ENCODE data around the gene OMG.

- TF ChIP-seq, protein P1, sequence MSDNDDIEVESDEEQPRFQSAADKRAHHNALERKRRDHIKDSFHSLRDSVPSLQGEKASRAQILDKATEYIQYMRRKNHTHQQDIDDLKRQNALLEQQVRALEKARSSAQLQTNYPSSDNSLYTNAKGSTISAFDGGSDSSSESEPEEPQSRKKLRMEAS (IDR thresholded peaks at IDR 0.05): no peak
- TF ChIP-seq, protein P2, sequence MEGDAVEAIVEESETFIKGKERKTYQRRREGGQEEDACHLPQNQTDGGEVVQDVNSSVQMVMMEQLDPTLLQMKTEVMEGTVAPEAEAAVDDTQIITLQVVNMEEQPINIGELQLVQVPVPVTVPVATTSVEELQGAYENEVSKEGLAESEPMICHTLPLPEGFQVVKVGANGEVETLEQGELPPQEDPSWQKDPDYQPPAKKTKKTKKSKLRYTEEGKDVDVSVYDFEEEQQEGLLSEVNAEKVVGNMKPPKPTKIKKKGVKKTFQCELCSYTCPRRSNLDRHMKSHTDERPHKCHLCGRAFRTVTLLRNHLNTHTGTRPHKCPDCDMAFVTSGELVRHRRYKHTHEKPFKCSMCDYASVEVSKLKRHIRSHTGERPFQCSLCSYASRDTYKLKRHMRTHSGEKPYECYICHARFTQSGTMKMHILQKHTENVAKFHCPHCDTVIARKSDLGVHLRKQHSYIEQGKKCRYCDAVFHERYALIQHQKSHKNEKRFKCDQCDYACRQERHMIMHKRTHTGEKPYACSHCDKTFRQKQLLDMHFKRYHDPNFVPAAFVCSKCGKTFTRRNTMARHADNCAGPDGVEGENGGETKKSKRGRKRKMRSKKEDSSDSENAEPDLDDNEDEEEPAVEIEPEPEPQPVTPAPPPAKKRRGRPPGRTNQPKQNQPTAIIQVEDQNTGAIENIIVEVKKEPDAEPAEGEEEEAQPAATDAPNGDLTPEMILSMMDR (IDR thresholded peaks at IDR 0.05 in 2 of 3, conservative IDR thresholded peaks at IDR 0.05 in 1 of 3; ENCODE audit: borderline replicate concordance in 1 of 3, insufficient read depth in 1 of 3, low read depth in 2 of 3, low read length in 2 of 3): no peak
- TF ChIP-seq EZH2 (IDR thresholded peaks at IDR 0.05) (no peak), RAD21 (IDR thresholded peaks at IDR 0.05; ENCODE audit: low read depth) (no peak), EZH2phosphoT487 (IDR thresholded peaks at IDR 0.05; ENCODE audit: borderline replicate concordance) (no peak), POLR2A (IDR thresholded peaks at IDR 0.05; ENCODE audit: borderline replicate concordance, extremely low read depth, insufficient read depth, insufficient read length) (no peak), POLR2AphosphoS5 (IDR thresholded peaks at IDR 0.05; ENCODE audit: low read depth, low read length) (no peak), CEBPB (IDR thresholded peaks at IDR 0.05; ENCODE audit: low read depth) (no peak), YY1 (IDR thresholded peaks at IDR 0.05; ENCODE audit: extremely low read depth, insufficient replicate concordance, low read depth, low read length) (no peak), SRF (IDR thresholded peaks at IDR 0.05; ENCODE audit: low read depth) (no peak), REST (IDR thresholded peaks at IDR 0.05; ENCODE audit: low read depth) (no peak)
Measured at GRCh38 chr17:31310886-31311285, 13.8 kb upstream of the OMG start.

Measured in HCT116 (cell line).